Measurements from ENCODE around the gene TP73.

The TP73 gene

DNA sequence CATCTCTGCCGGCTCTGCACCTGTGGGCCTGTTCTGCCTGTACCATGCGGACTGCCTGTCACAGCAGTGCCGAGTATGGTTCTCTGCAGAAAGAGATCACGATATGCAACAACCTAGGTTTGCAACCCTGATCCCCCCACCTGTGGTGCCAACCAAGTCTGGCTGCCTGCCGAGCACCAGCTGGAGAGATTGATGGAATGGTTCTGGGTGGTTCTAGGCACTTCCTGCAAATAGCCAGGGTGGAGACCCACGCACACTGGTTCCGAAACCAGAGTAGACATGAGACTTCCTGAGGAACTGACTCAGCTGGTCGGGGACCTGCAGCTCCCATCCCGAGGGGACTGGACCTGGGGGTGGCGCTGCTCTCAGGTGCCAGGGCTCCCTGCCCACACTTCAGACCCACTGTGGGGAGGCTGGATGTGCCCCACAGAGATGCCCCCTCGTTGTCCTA, 22.1 kb upstream of the TP73 start:
- TF ChIP-seq TAF1 (IDR thresholded peaks at IDR 0.05; ENCODE audit: borderline replicate concordance, insufficient read depth, low read length), result no peak
- TF ChIP-seq FOXP2 (optimal IDR thresholded peaks at IDR 0.05; ENCODE audit: borderline replicate concordance, extremely low read depth, extremely low read length, insufficient read depth), result no peak
- no peak for TF ChIP-seq SIN3A (IDR thresholded peaks at IDR 0.05; ENCODE audit: borderline replicate concordance, insufficient read depth, low read length)
- TF ChIP-seq REST (IDR thresholded peaks at IDR 0.05; ENCODE audit: insufficient read depth in 1 of 2, low read depth in 2 of 2, low read length in 2 of 2), result no peak
- TF ChIP-seq POLR2AphosphoS5 (IDR thresholded peaks at IDR 0.05; ENCODE audit: low read depth, low read length), result no peak

- TF ChIP-seq REST (IDR thresholded peaks at IDR 0.05; ENCODE audit: insufficient read depth in 1 of 2, low read depth in 2 of 2, low read length in 2 of 2), result no peak
- TF ChIP-seq POLR2AphosphoS5 (IDR thresholded peaks at IDR 0.05; ENCODE audit: low read depth, low read length), result no peak
- TF ChIP-seq FOXP2 (optimal IDR thresholded peaks at IDR 0.05; ENCODE audit: borderline replicate concordance, extremely low read depth, extremely low read length, insufficient read depth), result no peak
- TF ChIP-seq TAF1 (IDR thresholded peaks at IDR 0.05; ENCODE audit: borderline replicate concordance, insufficient read depth, low read length), result no peak
- no peak for TF ChIP-seq SIN3A (IDR thresholded peaks at IDR 0.05; ENCODE audit: borderline replicate concordance, insufficient read depth, low read length)
Measured at GRCh38 chr1:3630914-3631313, 21.4 kb upstream of the TP73 start.

DNA sequence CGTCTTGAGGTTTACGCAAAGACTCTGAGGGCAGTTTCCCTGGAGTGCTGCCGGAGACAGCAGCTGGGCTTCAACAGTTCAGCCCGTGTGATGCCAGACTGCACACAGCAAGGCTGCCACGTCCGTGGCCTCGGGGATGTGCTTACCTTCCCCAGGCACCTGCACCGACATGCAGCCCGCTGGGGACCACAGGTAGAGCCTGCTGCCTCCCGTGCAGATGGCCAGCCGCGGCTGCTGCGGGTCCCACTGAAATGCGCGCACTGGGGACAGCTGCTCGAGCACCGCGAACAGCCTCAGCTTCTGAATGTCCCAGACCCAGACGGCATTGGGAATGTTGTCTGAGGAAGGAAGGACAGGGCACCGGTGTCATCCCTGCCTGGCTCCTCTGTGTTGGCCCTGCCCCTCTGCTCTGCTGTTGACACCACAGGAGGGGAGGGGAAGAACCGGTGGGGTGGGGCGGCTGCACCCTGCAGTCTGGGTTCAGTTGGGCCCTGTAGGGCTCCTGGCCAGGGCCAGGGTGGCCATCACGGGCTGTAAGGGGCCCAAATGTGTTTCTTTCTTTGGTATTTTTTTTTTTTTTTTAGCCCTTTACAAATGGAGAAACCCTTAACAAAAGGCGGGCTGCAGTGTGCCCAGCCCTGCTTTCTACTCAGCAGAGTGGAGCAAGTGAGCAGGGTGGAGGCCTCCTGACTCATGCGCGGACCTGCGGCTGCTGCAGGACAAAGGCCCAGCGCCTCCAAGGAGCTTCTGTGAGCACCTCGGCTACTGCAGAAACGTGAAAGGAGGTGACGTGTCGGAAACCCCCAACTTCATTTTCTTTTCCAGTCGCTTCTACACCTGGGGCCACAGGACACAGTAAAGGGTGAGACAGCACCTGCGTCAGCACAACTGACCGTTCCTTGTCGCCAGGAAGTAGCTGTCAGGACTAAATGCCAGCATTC, 20.7 kb upstream of the TP73 start:
- no peak for TF ChIP-seq POLR2AphosphoS5 (IDR thresholded peaks at IDR 0.05; ENCODE audit: low read depth, low read length)

- TF ChIP-seq FOXP2 (optimal IDR thresholded peaks at IDR 0.05; ENCODE audit: borderline replicate concordance, extremely low read depth, extremely low read length, insufficient read depth), result no peak
- TF ChIP-seq REST (IDR thresholded peaks at IDR 0.05; ENCODE audit: insufficient read depth in 1 of 2, low read depth in 2 of 2, low read length in 2 of 2), result no peak
- TF ChIP-seq SIN3A (IDR thresholded peaks at IDR 0.05; ENCODE audit: borderline replicate concordance, insufficient read depth, low read length), result no peak
- no peak for TF ChIP-seq POLR2AphosphoS5 (IDR thresholded peaks at IDR 0.05; ENCODE audit: low read depth, low read length)
- TF ChIP-seq TAF1 (IDR thresholded peaks at IDR 0.05; ENCODE audit: borderline replicate concordance, insufficient read depth, low read length), result no peak
Measured at GRCh38 chr1:3632298-3632697, 20.0 kb upstream of the TP73 start.

GRCh38 chr1:3632716-3633343, 19.5 kb upstream of the TP73 start:
- TF ChIP-seq FOXP2 (optimal IDR thresholded peaks at IDR 0.05; ENCODE audit: borderline replicate concordance, extremely low read depth, extremely low read length, insufficient read depth), result no peak
- no peak for TF ChIP-seq SIN3A (IDR thresholded peaks at IDR 0.05; ENCODE audit: borderline replicate concordance, insufficient read depth, low read length)
- TF ChIP-seq POLR2AphosphoS5 (IDR thresholded peaks at IDR 0.05; ENCODE audit: low read depth, low read length), result no peak
- no peak for TF ChIP-seq TAF1 (IDR thresholded peaks at IDR 0.05; ENCODE audit: borderline replicate concordance, insufficient read depth, low read length)
- TF ChIP-seq REST (IDR thresholded peaks at IDR 0.05; ENCODE audit: insufficient read depth in 1 of 2, low read depth in 2 of 2, low read length in 2 of 2), result no peak
